Cardiac muscle cell (in vitro differentiated cells and primary cell): ENCODE measurements around the gene EXOSC9. TPM values are rescaled to one million over a fixed set of nuclear protein-coding genes. Genes with fewer than 3 reads are reported as not detected.

ENCODE experiments used
- DNase-seq, 2 donors: peaks; one replicate each; pipeline versions ENCODE4 v3.0.0 to v3.0.0-alpha.2; 2010 to 2017; ENCODE audit warnings: low read depth in 1 of 2, low spot score in 1 of 2
- H3K27ac ChIP-seq: fragments of 200-600 bp; sonication (generic); 2 replicates; pipeline ENCODE4 v1.5.1; 2016
- H3K27me3 ChIP-seq: fragments of 200-600 bp; sonication (generic); 2 replicates; pipeline ENCODE4 v1.6.0; 2016; ENCODE audit warnings: control low read depth
- H3K36me3 ChIP-seq: fragments of 200-600 bp; sonication (generic); 2 replicates; pipeline ENCODE4 v1.5.1; 2016; ENCODE audit warnings: control low read depth
- H3K4me1 ChIP-seq: fragments of 200-600 bp; sonication (generic); 2 replicates; pipeline ENCODE4 v1.8.1; 2017; ENCODE audit warnings: low read depth, mild to moderate bottlenecking, mixed run types
- H3K4me3 ChIP-seq: fragments of 200-600 bp; sonication (generic); 2 replicates; pipeline ENCODE4 v1.5.1; 2016; ENCODE audit warnings: mild to moderate bottlenecking
- H3K9me3 ChIP-seq: fragments of 200-600 bp; sonication (generic); 2 replicates; pipeline ENCODE4 v1.5.1; 2017; ENCODE audit warnings: low read depth, mild to moderate bottlenecking, control low read depth
- polyA plus RNA-seq: library from polyadenylated mRNA; unstranded; fragments of >200 nt; fragmentation: Nextera tagmentation; extraction: Ambion mirVana; gene quantifications from 2 replicates; pipeline ENCODE4 v1.2.1, GENCODE V29; 2016
- total RNA-seq: library from RNA; depleted of rRNA; stranded (reverse); fragments of >200 nt; gene quantifications from 2 replicates; pipeline ENCODE4 v1.2.3, GENCODE V29; 2016
- TF ChIP-seq, protein P1 (sequence below): IDR thresholded peaks from 2 replicates; pipeline ENCODE4 v1.5.1; 2012; ENCODE audit warnings: low read depth, mild to moderate bottlenecking, low read length

Gene EXOSC9
- total and polyA plus RNA-seq, 2 experiments from 2014 or later: 29.1 to 33.0 TPM

DNA sequence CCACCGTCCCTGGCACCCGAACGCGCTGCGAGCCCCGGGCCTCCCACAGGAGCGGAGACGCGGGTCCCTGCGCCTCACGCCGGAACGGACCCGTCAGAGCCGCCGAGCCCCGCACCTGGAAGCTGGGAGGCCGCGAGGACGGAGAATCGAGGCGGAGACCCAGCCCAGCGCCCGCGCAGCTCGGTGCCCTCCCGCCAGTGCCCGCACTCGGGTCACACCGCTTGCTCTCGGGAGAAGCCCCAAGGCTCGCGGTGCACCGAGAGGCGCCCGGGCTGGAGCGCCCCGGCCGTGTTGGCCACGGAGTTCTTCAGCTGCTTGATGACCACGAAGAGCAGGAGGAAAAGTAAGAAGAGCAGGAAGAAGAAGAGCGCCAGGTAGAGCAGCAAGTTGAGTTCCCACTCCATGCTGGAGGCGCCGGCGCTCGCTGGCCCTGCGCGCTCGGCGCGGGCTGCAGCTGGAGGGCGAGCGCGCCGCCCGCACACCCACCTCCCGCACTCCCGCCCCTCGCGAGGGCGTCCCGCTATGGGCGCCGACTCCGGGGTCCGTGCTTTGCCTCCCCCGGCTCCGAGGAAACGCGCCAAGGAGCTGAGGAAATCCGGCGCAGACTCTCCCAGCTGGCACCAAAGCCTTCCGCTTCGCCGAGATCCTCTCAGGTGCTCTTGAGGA, 36.3 kb upstream of the EXOSC9 start, which contains the start of gene SMIM43:
SMIM43 (minus strand) TSS at position 463 of the 666 bp plus-strand sequence; CDS start at position 404, 59 bp downstream.
- DNase-seq: peak; percentile 26 to 49
- H3K27ac ChIP-seq: no peak within 1 kb of the TSS
- H3K4me1 ChIP-seq: no peaks in the 10 kb centered on the region
- TF ChIP-seq, protein P1, sequence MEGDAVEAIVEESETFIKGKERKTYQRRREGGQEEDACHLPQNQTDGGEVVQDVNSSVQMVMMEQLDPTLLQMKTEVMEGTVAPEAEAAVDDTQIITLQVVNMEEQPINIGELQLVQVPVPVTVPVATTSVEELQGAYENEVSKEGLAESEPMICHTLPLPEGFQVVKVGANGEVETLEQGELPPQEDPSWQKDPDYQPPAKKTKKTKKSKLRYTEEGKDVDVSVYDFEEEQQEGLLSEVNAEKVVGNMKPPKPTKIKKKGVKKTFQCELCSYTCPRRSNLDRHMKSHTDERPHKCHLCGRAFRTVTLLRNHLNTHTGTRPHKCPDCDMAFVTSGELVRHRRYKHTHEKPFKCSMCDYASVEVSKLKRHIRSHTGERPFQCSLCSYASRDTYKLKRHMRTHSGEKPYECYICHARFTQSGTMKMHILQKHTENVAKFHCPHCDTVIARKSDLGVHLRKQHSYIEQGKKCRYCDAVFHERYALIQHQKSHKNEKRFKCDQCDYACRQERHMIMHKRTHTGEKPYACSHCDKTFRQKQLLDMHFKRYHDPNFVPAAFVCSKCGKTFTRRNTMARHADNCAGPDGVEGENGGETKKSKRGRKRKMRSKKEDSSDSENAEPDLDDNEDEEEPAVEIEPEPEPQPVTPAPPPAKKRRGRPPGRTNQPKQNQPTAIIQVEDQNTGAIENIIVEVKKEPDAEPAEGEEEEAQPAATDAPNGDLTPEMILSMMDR: no peak
- peak within 1 kb of the TSS; percentile 41 for H3K4me3 ChIP-seq
- no peaks in the 10 kb centered on the region for H3K36me3 ChIP-seq
- H3K27me3 ChIP-seq: peaks cover 100% of the 10 kb centered on the region
- H3K9me3 ChIP-seq: no peaks in the 10 kb centered on the region

DNA sequence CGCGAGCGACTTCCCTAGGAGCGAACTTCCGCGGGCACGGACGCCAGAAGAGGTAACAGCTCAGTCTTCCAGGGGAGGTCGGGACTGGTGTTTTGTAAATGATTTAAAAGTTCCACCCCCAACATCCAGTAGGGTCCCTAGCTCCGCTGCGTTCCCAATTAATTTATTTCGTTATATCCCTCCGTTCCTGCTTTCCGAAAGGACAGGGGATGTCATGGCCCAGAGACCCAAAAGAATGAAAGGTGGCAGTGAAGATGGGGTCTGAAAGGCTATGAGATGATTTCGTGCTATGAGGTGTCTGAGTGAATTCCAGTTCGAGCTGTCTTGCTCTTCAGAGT, 35.8 kb upstream of the EXOSC9 start:
- peaks cover 100% of the 10 kb centered on the region for H3K27me3 ChIP-seq
- no peaks in the 10 kb centered on the region for H3K9me3 ChIP-seq
- no peak overlapping the region for H3K27ac ChIP-seq
- no peak for DNase-seq
- H3K4me3 ChIP-seq: peak overlapping the region; percentile 41
- no peaks in the 10 kb centered on the region for H3K4me1 ChIP-seq
- TF ChIP-seq, protein P1: no peak
- H3K36me3 ChIP-seq: no peaks in the 10 kb centered on the region

DNA sequence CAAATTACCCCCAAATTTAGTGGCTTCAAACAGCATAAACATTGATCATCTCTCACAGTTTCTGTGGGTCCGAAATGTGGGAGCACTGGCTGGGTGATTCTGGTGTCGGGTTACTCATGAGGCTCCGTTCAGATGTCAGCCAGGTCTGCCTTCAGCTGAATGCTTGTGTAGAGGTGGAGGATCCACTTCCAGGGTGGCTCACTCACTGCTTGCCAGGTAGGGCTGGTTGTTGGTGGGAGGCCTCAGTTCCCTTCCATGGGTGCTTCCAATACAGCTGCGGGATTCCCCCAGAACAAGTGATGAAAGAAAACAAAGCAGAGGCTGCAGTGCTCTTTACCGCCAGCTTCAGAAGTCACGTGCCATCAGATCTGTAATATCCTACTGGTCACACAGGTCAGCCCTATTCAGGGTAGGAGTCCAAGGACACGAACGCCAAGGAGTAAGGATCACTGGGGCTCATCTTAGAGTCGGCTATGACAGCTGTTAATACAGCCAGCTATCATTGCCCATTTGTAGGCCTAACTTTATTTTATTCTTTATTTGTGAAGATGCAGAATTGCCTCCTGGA, 35.1 kb upstream of the EXOSC9 start:
- Histone ChIP-seq H3K4me3 (no peak overlapping the region), H3K9me3 (no peaks in the 10 kb centered on the region), H3K27ac (no peak overlapping the region), H3K4me1 (no peaks in the 10 kb centered on the region), H3K36me3 (no peaks in the 10 kb centered on the region), H3K27me3 (peaks cover 100% of the 10 kb centered on the region)
- TF ChIP-seq, protein P1: no peak
- peak in 1 of 2 donors; percentile 7 for DNase-seq

DNA sequence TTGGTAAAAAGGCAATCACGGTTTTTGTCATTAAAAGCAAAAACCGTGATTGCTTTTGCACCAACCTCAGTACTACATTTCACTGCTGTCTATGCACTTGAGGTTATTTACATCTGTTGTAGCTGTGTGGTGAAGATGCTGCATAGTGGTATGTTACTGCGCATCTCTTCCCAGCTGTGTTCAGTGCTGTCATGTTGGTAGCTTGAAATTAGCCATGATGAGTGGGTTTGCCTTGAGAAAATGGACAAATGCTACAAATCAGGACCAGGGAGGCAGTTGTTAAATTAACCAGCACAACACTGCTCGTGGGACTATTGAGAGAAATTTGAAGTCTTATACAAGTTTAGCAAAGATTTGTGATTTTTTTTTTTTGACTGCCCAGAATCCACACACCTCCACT, 34.0 kb upstream of the EXOSC9 start:
- Histone ChIP-seq H3K4me1 (no peaks in the 10 kb centered on the region), H3K27me3 (peaks cover 100% of the 10 kb centered on the region), H3K9me3 (no peaks in the 10 kb centered on the region), H3K27ac (no peak overlapping the region), H3K4me3 (no peak overlapping the region), H3K36me3 (no peaks in the 10 kb centered on the region)
- TF ChIP-seq, protein P1: no peak
- DNase-seq: no peak

DNA sequence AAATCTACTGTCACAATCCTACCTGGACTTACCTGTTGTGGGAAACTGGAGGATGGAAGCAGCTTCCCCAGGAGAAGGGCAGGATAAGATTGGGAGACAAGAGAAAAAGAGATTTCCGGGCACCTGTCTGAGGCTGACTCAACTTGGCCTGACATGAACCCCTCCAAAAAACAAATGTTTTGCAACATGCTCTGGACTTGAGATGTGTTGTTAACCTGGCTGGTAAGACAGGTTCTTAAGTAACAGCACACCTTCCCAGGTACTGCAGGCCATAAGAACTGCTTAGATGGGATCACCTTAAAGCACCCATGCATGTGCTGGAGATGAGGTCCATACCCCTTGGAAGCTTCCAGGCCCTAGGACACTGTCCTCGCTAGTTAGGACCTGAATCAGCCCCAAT, 31.8 kb upstream of the EXOSC9 start:
- H3K4me3 ChIP-seq: no peak overlapping the region
- no peaks in the 10 kb centered on the region for H3K4me1 ChIP-seq
- H3K27ac ChIP-seq: no peak overlapping the region
- H3K27me3 ChIP-seq: peaks cover 80% of the 10 kb centered on the region
- DNase-seq: no peak
- no peaks in the 10 kb centered on the region for H3K36me3 ChIP-seq
- TF ChIP-seq, protein P1: no peak
- no peaks in the 10 kb centered on the region for H3K9me3 ChIP-seq
